SK-N-SH (cell line): Measurements from ENCODE around the gene ADPRHL1.

Experiments used
- EP300 ChIP-seq, 2 experiments: IDR thresholded peaks; 2 replicates each; pipeline versions ENCODE4 v1.4.0 to v1.6.1; 2012; ENCODE audit warnings: borderline replicate concordance in 1 of 2, low read depth in 1 of 2, low read length in 1 of 2
- EZH2phosphoT487 ChIP-seq: fragments of 200-600 bp; sonication (generic); IDR thresholded peaks from 2 replicates; pipeline ENCODE4 v1.6.1; 2017; ENCODE audit warnings: low read depth, mixed run types, mild to moderate bottlenecking, antibody characterized with exemption, moderate library complexity, borderline replicate concordance
- FOSL2 ChIP-seq: IDR thresholded peaks from 2 replicates; pipeline ENCODE4 v1.4.0; 2012; ENCODE audit warnings: low read depth, mild to moderate bottlenecking, moderate library complexity, borderline replicate concordance
- JUND ChIP-seq: IDR thresholded peaks from 2 replicates; pipeline ENCODE4 v1.4.0; 2012
- POLR2AphosphoS5 ChIP-seq: IDR thresholded peaks from 2 replicates; pipeline ENCODE4 v1.6.1; 2012; ENCODE audit warnings: low read depth, low read length
- RAD21 ChIP-seq: IDR thresholded peaks from 2 replicates; pipeline ENCODE4 v1.6.1; 2012; ENCODE audit warnings: mild to moderate bottlenecking, low read length
- SMC3 ChIP-seq: IDR thresholded peaks from 2 replicates; pipeline ENCODE4 v1.6.1; 2012; ENCODE audit warnings: low read depth, low read length, improper control_type of control experiment
- TAF1 ChIP-seq: IDR thresholded peaks from 2 replicates; pipeline ENCODE4 v1.6.1; 2012; ENCODE audit warnings: low read depth, mild to moderate bottlenecking, low read length, moderate library complexity, borderline replicate concordance
- USF2 ChIP-seq: fragments of 150-350 bp; IDR thresholded peaks from 2 replicates; pipeline ENCODE4 v1.6.1; 2017; ENCODE audit warnings: antibody characterized with exemption, low read length, low read depth, borderline replicate concordance
- YY1 ChIP-seq: IDR thresholded peaks from 2 replicates; pipeline ENCODE4 v1.4.0; 2012; ENCODE audit warnings: low read depth, mild to moderate bottlenecking
- TF ChIP-seq, protein P1 (sequence below): fragments of 200-600 bp; sonication (generic); IDR thresholded peaks from 2 replicates; pipeline ENCODE4 v1.6.1; 2017; ENCODE audit warnings: antibody characterized with exemption, mild to moderate bottlenecking, moderate library complexity
- TF ChIP-seq, protein P2 (sequence below): IDR thresholded peaks from 2 replicates; pipeline ENCODE4 v1.4.0; 2012; ENCODE audit warnings: low read depth
- TF ChIP-seq, protein P3 (sequence below): IDR thresholded peaks from 2 replicates; pipeline ENCODE4 v1.6.1; 2012; ENCODE audit warnings: mild to moderate bottlenecking, low read depth, low read length, moderate library complexity

DNA sequence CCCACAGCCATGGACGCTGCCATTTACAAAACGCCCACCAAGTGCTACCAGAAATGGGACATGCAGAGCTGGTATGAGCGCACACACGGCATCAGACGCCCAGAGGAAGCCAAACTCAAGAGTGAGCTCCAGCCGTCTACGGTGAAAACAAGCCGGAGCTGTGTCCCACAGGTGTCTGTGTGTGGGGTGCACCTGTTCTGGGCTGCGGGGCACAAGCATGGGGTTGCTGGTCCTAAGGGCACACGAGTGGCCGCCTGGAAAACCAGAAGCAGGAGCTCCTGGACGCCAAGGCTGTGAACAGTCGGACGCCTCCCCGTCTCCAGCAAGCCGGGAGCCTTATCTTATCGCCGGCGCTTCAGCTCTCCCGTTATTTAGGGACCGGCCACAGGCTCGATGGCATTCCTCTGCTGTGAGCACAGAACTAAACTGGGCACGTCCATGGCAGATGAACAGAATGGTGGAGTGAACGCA, 1.3 kb downstream of the ADPRHL1 start:
- TF ChIP-seq, protein P1, sequence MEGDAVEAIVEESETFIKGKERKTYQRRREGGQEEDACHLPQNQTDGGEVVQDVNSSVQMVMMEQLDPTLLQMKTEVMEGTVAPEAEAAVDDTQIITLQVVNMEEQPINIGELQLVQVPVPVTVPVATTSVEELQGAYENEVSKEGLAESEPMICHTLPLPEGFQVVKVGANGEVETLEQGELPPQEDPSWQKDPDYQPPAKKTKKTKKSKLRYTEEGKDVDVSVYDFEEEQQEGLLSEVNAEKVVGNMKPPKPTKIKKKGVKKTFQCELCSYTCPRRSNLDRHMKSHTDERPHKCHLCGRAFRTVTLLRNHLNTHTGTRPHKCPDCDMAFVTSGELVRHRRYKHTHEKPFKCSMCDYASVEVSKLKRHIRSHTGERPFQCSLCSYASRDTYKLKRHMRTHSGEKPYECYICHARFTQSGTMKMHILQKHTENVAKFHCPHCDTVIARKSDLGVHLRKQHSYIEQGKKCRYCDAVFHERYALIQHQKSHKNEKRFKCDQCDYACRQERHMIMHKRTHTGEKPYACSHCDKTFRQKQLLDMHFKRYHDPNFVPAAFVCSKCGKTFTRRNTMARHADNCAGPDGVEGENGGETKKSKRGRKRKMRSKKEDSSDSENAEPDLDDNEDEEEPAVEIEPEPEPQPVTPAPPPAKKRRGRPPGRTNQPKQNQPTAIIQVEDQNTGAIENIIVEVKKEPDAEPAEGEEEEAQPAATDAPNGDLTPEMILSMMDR, result no peak
- TF ChIP-seq POLR2AphosphoS5, result no peak
- no peak for TF ChIP-seq YY1
- TF ChIP-seq EZH2phosphoT487, result no peak
- TF ChIP-seq, protein P2, sequence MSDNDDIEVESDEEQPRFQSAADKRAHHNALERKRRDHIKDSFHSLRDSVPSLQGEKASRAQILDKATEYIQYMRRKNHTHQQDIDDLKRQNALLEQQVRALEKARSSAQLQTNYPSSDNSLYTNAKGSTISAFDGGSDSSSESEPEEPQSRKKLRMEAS, result no peak
- TF ChIP-seq TAF1, result no peak
- TF ChIP-seq, protein P3, sequence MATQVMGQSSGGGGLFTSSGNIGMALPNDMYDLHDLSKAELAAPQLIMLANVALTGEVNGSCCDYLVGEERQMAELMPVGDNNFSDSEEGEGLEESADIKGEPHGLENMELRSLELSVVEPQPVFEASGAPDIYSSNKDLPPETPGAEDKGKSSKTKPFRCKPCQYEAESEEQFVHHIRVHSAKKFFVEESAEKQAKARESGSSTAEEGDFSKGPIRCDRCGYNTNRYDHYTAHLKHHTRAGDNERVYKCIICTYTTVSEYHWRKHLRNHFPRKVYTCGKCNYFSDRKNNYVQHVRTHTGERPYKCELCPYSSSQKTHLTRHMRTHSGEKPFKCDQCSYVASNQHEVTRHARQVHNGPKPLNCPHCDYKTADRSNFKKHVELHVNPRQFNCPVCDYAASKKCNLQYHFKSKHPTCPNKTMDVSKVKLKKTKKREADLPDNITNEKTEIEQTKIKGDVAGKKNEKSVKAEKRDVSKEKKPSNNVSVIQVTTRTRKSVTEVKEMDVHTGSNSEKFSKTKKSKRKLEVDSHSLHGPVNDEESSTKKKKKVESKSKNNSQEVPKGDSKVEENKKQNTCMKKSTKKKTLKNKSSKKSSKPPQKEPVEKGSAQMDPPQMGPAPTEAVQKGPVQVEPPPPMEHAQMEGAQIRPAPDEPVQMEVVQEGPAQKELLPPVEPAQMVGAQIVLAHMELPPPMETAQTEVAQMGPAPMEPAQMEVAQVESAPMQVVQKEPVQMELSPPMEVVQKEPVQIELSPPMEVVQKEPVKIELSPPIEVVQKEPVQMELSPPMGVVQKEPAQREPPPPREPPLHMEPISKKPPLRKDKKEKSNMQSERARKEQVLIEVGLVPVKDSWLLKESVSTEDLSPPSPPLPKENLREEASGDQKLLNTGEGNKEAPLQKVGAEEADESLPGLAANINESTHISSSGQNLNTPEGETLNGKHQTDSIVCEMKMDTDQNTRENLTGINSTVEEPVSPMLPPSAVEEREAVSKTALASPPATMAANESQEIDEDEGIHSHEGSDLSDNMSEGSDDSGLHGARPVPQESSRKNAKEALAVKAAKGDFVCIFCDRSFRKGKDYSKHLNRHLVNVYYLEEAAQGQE, result no peak
- TF ChIP-seq EP300 (IDR thresholded peaks at IDR 0.05; ENCODE audit: borderline replicate concordance in 1 of 2, low read depth in 1 of 2, low read length in 1 of 2), result no peak
- no peak for TF ChIP-seq RAD21
- no peak for TF ChIP-seq USF2
- no peak for TF ChIP-seq FOSL2
- TF ChIP-seq JUND, result no peak
- no peak for TF ChIP-seq SMC3
